ENCODE results near the gene CST5.

GRCh38 chr20:23928788-23929187 is 49.2 kb upstream of the CST5 start:
- no peak for TF ChIP-seq MAX (IDR thresholded peaks at IDR 0.05)
- TF ChIP-seq, protein P1, sequence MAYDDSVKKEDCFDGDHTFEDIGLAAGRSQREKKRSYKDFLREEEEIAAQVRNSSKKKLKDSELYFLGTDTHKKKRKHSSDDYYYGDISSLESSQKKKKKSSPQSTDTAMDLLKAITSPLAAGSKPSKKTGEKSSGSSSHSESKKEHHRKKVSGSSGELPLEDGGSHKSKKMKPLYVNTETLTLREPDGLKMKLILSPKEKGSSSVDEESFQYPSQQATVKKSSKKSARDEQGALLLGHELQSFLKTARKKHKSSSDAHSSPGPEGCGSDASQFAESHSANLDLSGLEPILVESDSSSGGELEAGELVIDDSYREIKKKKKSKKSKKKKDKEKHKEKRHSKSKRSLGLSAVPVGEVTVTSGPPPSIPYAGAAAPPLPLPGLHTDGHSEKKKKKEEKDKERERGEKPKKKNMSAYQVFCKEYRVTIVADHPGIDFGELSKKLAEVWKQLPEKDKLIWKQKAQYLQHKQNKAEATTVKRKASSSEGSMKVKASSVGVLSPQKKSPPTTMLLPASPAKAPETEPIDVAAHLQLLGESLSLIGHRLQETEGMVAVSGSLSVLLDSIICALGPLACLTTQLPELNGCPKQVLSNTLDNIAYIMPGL (CRISPR knock-in tag; IDR thresholded peaks at IDR 0.05; ENCODE audit: borderline replicate concordance): no peak
- TF ChIP-seq CTCF (IDR thresholded peaks at IDR 0.05): no peak
- TF ChIP-seq CEBPB (IDR thresholded peaks at IDR 0.05): no peak
- TF ChIP-seq RAD21 (conservative IDR thresholded peaks at IDR 0.05 in 1 of 2, IDR thresholded peaks at IDR 0.05 in 1 of 2): no peak
- TF ChIP-seq PBX3 (IDR thresholded peaks at IDR 0.05): no peak
- no peak for TF ChIP-seq POLR2A (IDR thresholded peaks at IDR 0.05; ENCODE audit: low read length)
- no peak for TF ChIP-seq E2F6 (IDR thresholded peaks at IDR 0.05; ENCODE audit: borderline replicate concordance, low read depth)

All from A549 (cell line).